ENCODE measurements around the gene MBNL2. TPM values are rescaled to one million over a fixed set of nuclear protein-coding genes. Genes with fewer than 3 reads are reported as not detected.
A peak's percentile ranks its signal among the peaks of the same experiment; 100 is the strongest.

Gene MBNL2
- total and polyA plus RNA-seq, 10 of the 15 experiments (the other 5 are each of a cell fraction or from before 2014, with no cell fraction given) = 1.6 to 9.7 (median 6.7) TPM

DNA sequence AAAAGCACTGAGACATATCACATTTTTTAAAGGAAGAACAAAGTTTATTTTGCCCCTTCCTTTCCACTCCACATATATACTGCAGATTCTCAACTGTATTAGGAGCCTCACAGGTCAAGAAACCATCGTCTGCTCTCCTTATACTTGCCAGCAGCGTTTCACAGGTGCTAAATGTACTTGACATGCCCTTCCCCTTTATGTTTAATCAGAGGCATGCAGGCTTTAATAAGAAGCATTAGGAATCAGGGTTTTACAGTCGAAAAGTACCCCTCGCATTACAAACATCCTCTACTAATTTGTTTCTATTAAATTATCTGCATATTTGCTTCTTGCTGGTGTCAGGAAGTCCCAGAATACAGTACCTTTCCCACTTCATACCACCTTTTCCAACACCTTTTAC lies 208.2 kb downstream of the MBNL2 start (continued):
- TF ChIP-seq, protein P1, sequence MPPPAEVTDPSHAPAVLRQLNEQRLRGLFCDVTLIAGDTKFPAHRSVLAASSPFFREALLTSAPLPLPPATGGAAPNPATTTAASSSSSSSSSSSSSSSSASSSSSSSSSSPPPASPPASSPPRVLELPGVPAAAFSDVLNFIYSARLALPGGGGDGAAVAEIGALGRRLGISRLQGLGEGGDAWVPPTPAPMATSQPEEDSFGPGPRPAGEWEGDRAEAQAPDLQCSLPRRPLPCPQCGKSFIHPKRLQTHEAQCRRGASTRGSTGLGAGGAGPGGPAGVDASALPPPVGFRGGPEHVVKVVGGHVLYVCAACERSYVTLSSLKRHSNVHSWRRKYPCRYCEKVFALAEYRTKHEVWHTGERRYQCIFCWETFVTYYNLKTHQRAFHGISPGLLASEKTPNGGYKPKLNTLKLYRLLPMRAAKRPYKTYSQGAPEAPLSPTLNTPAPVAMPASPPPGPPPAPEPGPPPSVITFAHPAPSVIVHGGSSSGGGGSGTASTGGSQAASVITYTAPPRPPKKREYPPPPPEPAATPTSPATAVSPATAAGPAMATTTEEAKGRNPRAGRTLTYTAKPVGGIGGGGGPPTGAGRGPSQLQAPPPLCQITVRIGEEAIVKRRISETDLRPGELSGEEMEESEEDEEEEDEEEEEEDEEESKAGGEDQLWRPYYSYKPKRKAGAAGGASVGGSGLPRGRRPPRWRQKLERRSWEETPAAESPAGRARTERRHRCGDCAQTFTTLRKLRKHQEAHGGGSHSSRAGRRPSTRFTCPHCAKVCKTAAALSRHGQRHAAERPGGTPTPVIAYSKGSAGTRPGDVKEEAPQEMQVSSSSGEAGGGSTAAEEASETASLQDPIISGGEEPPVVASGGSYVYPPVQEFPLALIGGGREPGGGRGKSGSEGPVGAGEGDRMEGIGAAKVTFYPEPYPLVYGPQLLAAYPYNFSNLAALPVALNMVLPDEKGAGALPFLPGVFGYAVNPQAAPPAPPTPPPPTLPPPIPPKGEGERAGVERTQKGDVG (CRISPR knock-in tag; IDR thresholded peaks at IDR 0.05) = no peak

DNA sequence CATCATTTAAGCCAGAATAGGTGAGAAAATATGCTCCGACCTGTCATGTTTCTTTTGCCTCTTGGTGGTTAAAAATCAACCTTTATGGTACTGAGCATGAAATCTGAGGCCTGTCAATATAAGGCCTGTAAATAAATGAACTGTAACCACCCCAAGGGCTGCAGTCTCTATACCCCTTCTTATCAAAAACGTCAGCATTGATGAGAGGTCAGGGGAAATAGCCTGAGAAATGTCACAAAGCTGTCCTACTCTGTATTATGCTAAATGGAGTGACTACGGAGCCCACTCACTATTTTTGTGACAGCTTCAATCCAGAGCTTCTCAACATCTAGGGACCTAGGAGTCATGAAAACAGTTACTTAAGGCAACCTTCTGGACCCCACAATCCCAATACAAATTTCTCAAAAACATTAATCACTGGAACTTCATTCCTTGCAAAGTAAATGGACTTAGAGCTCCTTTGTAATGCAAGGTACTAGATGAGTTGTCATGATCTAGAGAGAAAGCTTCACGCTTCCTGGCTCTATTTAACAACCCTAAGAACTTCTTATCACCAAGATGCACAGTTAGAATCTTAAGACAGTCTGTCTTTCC lies 209.1 kb downstream of the MBNL2 start:
- H3K4me3 ChIP-seq = no peak overlapping the region; the same call in 1 of the 2 replicates
- no TSS peak for BruUV-seq (replicated peaks)
- H3K9me3 ChIP-seq (replicated peaks; ENCODE audit: control insufficient read depth, insufficient read depth, low read length) = no peaks in the 10 kb centered on the region
- TF ChIP-seq SMC3 (IDR thresholded peaks at IDR 0.05; ENCODE audit: borderline replicate concordance, low read length) (no peak), TCF7 (IDR thresholded peaks at IDR 0.05; ENCODE audit: borderline replicate concordance) (no peak), ZSCAN29 (IDR thresholded peaks at IDR 0.05) (no peak)
- no peaks in the 10 kb centered on the region for H3K4me1 ChIP-seq (ENCODE audit: control insufficient read depth, insufficient read depth, low read length)
- H3K4me2 ChIP-seq (ENCODE audit: control insufficient read depth, insufficient read depth) = peak overlapping the region; percentile 44
- ChIA-PET POLR2A (interaction anchor here (0.9 to 7.9 kb wide), 5 partner anchors 9 to 207 kb away, joined by 3 to 108 read pairs (median 5); partner anchors contain the start of gene MBNL2), CTCF (interaction anchor here (0.6 to 1.8 kb wide), 4 partner anchors 26 to 206 kb away, joined by 3 to 7 read pairs (median 4); no protein-coding TSS in a partner anchor), RAD21 (ENCODE audit: unreplicated experiment) (interaction anchor here (0.6 to 10.4 kb wide), 6 partner anchors 9 to 200 kb away, joined by 3 to 179 read pairs (median 4); no protein-coding TSS in a partner anchor), SMC1A (ENCODE audit: uncharacterized antibody, unreplicated experiment) (interaction anchor here (0.7 to 12.0 kb wide), 13 partner anchors 8 to 221 kb away, joined by 3 to 165 read pairs (median 4); partner anchors contain the start of gene MBNL2)
- DNase-seq (ENCODE audit: low read depth, low spot score) (no peak), ATAC-seq (no peak), FAIRE-seq (no peak)
- H3K27me3 ChIP-seq (replicated peaks in 1 of 2; ENCODE audit: control insufficient read depth in 2 of 2, insufficient read depth in 2 of 2, low read length in 1 of 2) = no peaks in the 10 kb centered on the region
- no peaks in the 10 kb centered on the region for H3K36me3 ChIP-seq (ENCODE audit: control insufficient read depth in 2 of 2, insufficient read depth in 2 of 2, low read length in 1 of 2)
- no peak overlapping the region for H3K9ac ChIP-seq (ENCODE audit: control insufficient read depth, insufficient read depth, low read length)
- H3K27ac ChIP-seq (ENCODE audit: control insufficient read depth, insufficient read depth) = no peak overlapping the region
- H4K20me1 ChIP-seq (ENCODE audit: control insufficient read depth, insufficient read depth) = no peaks in the 10 kb centered on the region
- H2AFZ ChIP-seq (ENCODE audit: control insufficient read depth, low read depth, low read length) = peak overlapping the region; percentile 40; the same call in 1 of the 2 replicates
- in situ Hi-C loops (cut with MboI) = loop anchor here (25.0 kb wide), 2 partner anchors 1131 to 1744 kb away; partner anchors contain the start of gene DNAJC3
- intact Hi-C loops (cut with micrococcal nuclease; ENCODE audit: unreplicated experiment) = loop anchor here (5.0 to 10.0 kb wide), 3 partner anchors 319 to 1754 kb away; partner anchors contain the start of gene DNAJC3
- H3K79me2 ChIP-seq (ENCODE audit: control insufficient read depth, insufficient read depth, low read length) = peaks cover 20% of the 10 kb centered on the region
- 85% methylated on average over 4 of the region's 4 CpGs for WGBS (ENCODE audit: insufficient coverage, insufficient replicate concordance, low lambda C conversion rate, missing lambda C conversion rate)

Measured in GM12878 (cell line).